PC-3 (cell line): Measurements from ENCODE around the gene CDH4. TPM values are rescaled to one million over a fixed set of nuclear protein-coding genes. Genes with fewer than 3 reads are reported as not detected.

Source experiments
- ATAC-seq: fragments of 200-7000 bp; cut with Tn5 transposase; 2 replicates; pipeline ENCODE4 v1.9.1; 2020; ENCODE audit warnings: mild to moderate bottlenecking, moderate library complexity
- BruUV-seq: library from RNA; stranded (reverse); fragments of 400-500 nt; replicated peaks from 2 replicates; lab custom pipeline; 2021; lab: Mats Ljungman, UMichigan
- CTCF ChIA-PET: fragments of 300-600 bp; sonication (Branson Sonifier 250); formaldehyde crosslinking; loops from one replicate; lab custom pipeline; 2022; ENCODE audit warnings: antibody characterized with exemption; lab: Charles Lee
- POLR2A ChIA-PET: fragments of 300-600 bp; sonication (Branson Sonifier 250); formaldehyde crosslinking; loops from one replicate; lab custom pipeline; 2022; ENCODE audit warnings: antibody characterized with exemption; ENCODE audit not compliant: unreplicated experiment; lab: Charles Lee
- DNase-seq: peaks from one replicate; pipeline ENCODE4 v3.0.0-alpha.2; 2015
- H2AFZ ChIP-seq: fragments of 300-600 bp; sonication (generic); 2 replicates; pipeline ENCODE4 v1.6.0; 2016; ENCODE audit warnings: antibody characterized with exemption, low read length
- H3F3A ChIP-seq: fragments of 300-600 bp; sonication (generic); one replicate; pipeline ENCODE4 v1.6.0; 2017; ENCODE audit warnings: antibody characterized with exemption, low read length, control low read depth, mild to moderate bottlenecking; ENCODE audit not compliant: unreplicated experiment
- H3K27ac ChIP-seq: fragments of 300-600 bp; sonication (generic); 2 replicates; pipeline ENCODE4 v1.5.1; 2016; ENCODE audit warnings: mild to moderate bottlenecking, low read length
- H3K27me3 ChIP-seq: fragments of 300-600 bp; sonication (generic); 2 replicates; pipeline ENCODE4 v1.6.1; 2016; ENCODE audit warnings: low read length, mixed read lengths
- H3K36me3 ChIP-seq: fragments of 300-600 bp; sonication (generic); 2 replicates; pipeline ENCODE4 v1.6.1; 2016; ENCODE audit warnings: low read depth, mixed run types, low read length, mixed read lengths
- H3K4me1 ChIP-seq: fragments of 300-600 bp; sonication (generic); 2 replicates; pipeline ENCODE4 v1.5.1; 2016; ENCODE audit warnings: low read length; ENCODE audit not compliant: insufficient read depth
- H3K4me2 ChIP-seq: fragments of 300-600 bp; sonication (generic); 2 replicates; pipeline ENCODE4 v1.6.0; 2016; ENCODE audit warnings: low read length
- H3K4me3 ChIP-seq: fragments of 300-600 bp; sonication (generic); 2 replicates; pipeline ENCODE4 v1.5.1; 2016; ENCODE audit warnings: mild to moderate bottlenecking, low read length, mixed read lengths
- H3K79me2 ChIP-seq: fragments of 300-600 bp; sonication (generic); 2 replicates; pipeline ENCODE4 v1.6.1; 2017; ENCODE audit warnings: low read length, mixed read lengths
- H3K9ac ChIP-seq: fragments of 300-600 bp; sonication (generic); 2 replicates; pipeline ENCODE4 v1.6.0; 2016; ENCODE audit warnings: mild to moderate bottlenecking, low read length
- H3K9me2 ChIP-seq: fragments of 300-600 bp; sonication (generic); replicated peaks from 2 replicates; pipeline ENCODE4 v1.6.1; 2016; ENCODE audit warnings: mixed run types, low read length, mixed read lengths
- H3K9me3 ChIP-seq: fragments of 300-600 bp; sonication (generic); 2 replicates; pipeline ENCODE4 v1.6.1; 2016; ENCODE audit warnings: low read length, mixed read lengths
- H4K20me1 ChIP-seq: fragments of 300-600 bp; sonication (generic); 2 replicates; pipeline ENCODE4 v1.6.1; 2016; ENCODE audit warnings: low read length, mixed read lengths
- EZH2 ChIP-seq: fragments of 300-600 bp; sonication (generic); IDR thresholded peaks from one replicate; pipeline ENCODE4 v1.6.1; 2017; ENCODE audit warnings: antibody characterized with exemption, mild to moderate bottlenecking, low read length; ENCODE audit not compliant: unreplicated experiment
- EZH2phosphoT487 ChIP-seq: fragments of 300-600 bp; sonication (generic); IDR thresholded peaks from 2 replicates; pipeline ENCODE4 v1.6.1; 2018; ENCODE audit warnings: mild to moderate bottlenecking, antibody characterized with exemption, low read length, borderline replicate concordance
- intact Hi-C: fragments of 100-400 bp; cut with micrococcal nuclease; formaldehyde crosslinking; loops from 2 replicates; pipeline ENCODE4 v1.9.0; 2023
- total RNA-seq: library from RNA; depleted of rRNA; stranded (reverse); fragments of >200 nt; gene quantifications from 2 replicates; pipeline ENCODE4 v1.2.3, GENCODE V29; 2014
- TF ChIP-seq, protein P1 (sequence below): fragments of 300-600 bp; sonication (generic); conservative IDR thresholded peaks from 2 replicates; pipeline ENCODE4 v1.5.1; 2017; ENCODE audit warnings: antibody characterized with exemption, low read depth, mild to moderate bottlenecking, low read length

The CDH4 gene
- total RNA-seq, 1 experiment from 2014 or later = not detected

DNA sequence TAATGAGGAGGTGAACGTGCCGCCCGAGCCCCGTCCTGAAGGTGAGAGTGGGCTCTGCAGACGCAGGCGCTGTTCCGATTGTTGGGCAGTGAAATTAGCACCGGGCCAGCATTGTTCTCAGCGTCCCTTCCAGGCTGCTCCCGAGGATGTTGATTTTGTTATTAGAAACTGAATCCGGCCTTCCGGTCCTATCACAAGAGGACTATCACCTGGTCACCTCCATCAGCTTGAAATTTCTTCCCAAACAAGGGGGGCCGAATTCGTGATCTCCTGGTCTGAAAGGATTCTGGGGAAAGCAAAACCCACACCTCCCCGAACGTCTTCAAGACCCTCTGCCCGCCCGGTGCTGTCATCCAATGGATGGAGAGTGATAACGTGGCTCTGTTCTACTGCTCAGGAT is 627.6 kb downstream of the CDH4 start:
- Histone ChIP-seq H3K4me2 (no peak overlapping the region), H3K27ac (no peak overlapping the region), H3K36me3 (no peaks in the 10 kb centered on the region), H3K9me3 (no peaks in the 10 kb centered on the region), H3K4me3 (no peak overlapping the region), H3K4me1 (no peaks in the 10 kb centered on the region), H3K9me2 (no peaks in the 10 kb centered on the region), H2AFZ (no peak overlapping the region), H3K79me2 (no peaks in the 10 kb centered on the region), H3K9ac (no peak overlapping the region), H3K27me3 (peaks cover 100% of the 10 kb centered on the region), H3F3A (no peaks in the 10 kb centered on the region), H4K20me1 (no peaks in the 10 kb centered on the region)
- DNase-seq = no peak
- no peak for ATAC-seq
- TF ChIP-seq, protein P1, sequence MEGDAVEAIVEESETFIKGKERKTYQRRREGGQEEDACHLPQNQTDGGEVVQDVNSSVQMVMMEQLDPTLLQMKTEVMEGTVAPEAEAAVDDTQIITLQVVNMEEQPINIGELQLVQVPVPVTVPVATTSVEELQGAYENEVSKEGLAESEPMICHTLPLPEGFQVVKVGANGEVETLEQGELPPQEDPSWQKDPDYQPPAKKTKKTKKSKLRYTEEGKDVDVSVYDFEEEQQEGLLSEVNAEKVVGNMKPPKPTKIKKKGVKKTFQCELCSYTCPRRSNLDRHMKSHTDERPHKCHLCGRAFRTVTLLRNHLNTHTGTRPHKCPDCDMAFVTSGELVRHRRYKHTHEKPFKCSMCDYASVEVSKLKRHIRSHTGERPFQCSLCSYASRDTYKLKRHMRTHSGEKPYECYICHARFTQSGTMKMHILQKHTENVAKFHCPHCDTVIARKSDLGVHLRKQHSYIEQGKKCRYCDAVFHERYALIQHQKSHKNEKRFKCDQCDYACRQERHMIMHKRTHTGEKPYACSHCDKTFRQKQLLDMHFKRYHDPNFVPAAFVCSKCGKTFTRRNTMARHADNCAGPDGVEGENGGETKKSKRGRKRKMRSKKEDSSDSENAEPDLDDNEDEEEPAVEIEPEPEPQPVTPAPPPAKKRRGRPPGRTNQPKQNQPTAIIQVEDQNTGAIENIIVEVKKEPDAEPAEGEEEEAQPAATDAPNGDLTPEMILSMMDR = no peak
- no peak for TF ChIP-seq EZH2
- TF ChIP-seq EZH2phosphoT487 = no peak
- POLR2A ChIA-PET = no interaction called here
- CTCF ChIA-PET = no interaction called here
- no TSS peak for BruUV-seq
- intact Hi-C loops = no loop called here

DNA sequence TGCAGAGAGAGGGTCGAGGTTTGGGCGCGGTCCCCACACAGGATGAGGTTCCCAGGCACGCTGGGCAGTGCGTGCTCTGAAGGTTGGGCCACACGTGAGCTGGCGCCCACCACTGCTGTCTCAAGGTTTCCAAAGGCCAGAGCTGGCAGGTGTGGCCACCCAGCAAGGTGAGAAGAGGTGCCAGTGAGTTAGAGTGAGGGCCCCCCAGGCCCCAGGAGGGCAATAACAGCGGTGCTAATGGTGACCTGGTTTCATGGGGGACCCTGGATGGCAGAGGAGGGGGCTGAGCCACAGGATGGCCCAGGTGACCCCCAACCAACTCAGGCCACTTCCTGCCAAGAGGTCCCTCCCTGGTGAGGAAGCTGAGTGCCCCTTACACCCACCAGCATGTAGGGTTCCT is 628.6 kb downstream of the CDH4 start:
- H4K20me1 ChIP-seq = no peaks in the 10 kb centered on the region
- no peaks in the 10 kb centered on the region for H3K4me1 ChIP-seq
- ATAC-seq (no peak), DNase-seq (no peak)
- H3F3A ChIP-seq = no peaks in the 10 kb centered on the region
- H3K9ac ChIP-seq = no peak overlapping the region
- H3K27ac ChIP-seq = no peak overlapping the region
- intact Hi-C loops = no loop called here
- TF ChIP-seq EZH2 (no peak), EZH2phosphoT487 (no peak)
- TF ChIP-seq, protein P1 = no peak
- no peaks in the 10 kb centered on the region for H3K9me3 ChIP-seq
- POLR2A ChIA-PET = no interaction called here
- no peak overlapping the region for H3K4me3 ChIP-seq
- H3K27me3 ChIP-seq = peaks cover 100% of the 10 kb centered on the region
- CTCF ChIA-PET = no interaction called here
- no peak overlapping the region for H2AFZ ChIP-seq
- no peaks in the 10 kb centered on the region for H3K79me2 ChIP-seq
- no peaks in the 10 kb centered on the region for H3K36me3 ChIP-seq
- no TSS peak for BruUV-seq
- no peaks in the 10 kb centered on the region for H3K9me2 ChIP-seq
- H3K4me2 ChIP-seq = no peak overlapping the region

DNA sequence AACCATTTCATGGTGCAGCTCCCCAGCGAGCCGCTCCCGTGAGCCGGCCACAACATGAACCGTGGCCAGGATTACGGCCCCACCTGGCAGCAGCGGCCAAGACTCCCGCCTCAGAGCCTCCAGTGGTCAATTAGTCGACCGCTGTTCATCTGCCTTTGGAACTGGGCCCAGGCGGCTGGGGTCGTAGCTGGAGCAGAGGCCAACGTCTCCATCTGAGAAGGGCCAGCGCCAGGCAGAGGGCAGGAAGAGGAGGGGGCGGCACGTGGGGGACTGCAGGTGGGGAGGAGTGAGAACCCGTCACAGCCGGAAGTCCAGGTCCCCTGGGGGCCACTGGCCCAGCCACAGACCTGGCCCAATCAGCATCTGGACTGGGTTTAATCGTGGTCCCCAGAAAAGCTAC is 629.4 kb downstream of the CDH4 start:
- Histone ChIP-seq H3K27me3 (peaks cover 99% of the 10 kb centered on the region), H3K4me1 (no peaks in the 10 kb centered on the region), H2AFZ (no peak overlapping the region), H3K9ac (no peak overlapping the region), H3K4me3 (no peak overlapping the region), H3K9me2 (no peaks in the 10 kb centered on the region), H3K27ac (no peak overlapping the region), H3K36me3 (no peaks in the 10 kb centered on the region), H3K9me3 (no peaks in the 10 kb centered on the region), H4K20me1 (no peaks in the 10 kb centered on the region), H3K79me2 (no peaks in the 10 kb centered on the region), H3F3A (no peaks in the 10 kb centered on the region), H3K4me2 (no peak overlapping the region)
- DNase-seq (no peak), ATAC-seq (no peak)
- CTCF ChIA-PET = no interaction called here
- intact Hi-C loops = no loop called here
- no TSS peak for BruUV-seq
- POLR2A ChIA-PET = no interaction called here
- TF ChIP-seq EZH2 (no peak), EZH2phosphoT487 (no peak)
- TF ChIP-seq, protein P1 = no peak
